Mammary epithelial cell (primary cell): Measurements from ENCODE around the gene PKD1L1.

Source experiments
- EZH2 ChIP-seq: IDR thresholded peaks from 2 replicates; pipeline ENCODE4 v1.6.1; 2012; ENCODE audit warnings: low read length, inconsistent platforms, borderline replicate concordance
- TF ChIP-seq, protein P1 (sequence below), 2 donors: IDR thresholded peaks in 1 of 2; conservative IDR thresholded peaks in 1 of 2; 2 replicates each; pipeline ENCODE4 v1.5.1; 2011 to 2012; ENCODE audit warnings: inconsistent platforms in 2 of 2, low read length in 2 of 2, mild to moderate bottlenecking in 2 of 2, control low read depth in 1 of 2, low read depth in 1 of 2; ENCODE audit not compliant: insufficient read depth in 1 of 2; ENCODE audit errors: extremely low read depth in 1 of 2

DNA sequence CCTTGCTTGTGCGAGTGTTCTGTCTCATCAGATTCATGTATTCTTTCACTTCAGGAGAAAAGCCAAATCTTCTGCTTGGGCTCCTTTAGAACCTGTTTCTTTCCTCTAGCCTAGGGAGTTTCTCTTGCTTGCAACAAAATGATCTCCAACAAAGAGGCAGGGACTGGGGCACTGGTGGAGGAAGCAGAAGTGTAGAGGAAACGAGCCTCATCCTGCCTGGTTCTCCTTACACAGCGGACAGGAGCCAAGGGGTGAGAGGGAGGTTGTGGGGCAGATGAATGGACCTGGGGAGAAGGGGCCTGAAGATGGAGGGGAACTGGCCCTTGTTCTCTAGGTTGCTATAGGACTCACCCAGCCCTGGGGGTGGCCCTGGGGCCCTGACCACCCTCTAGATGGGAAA lies 141.1 kb downstream of the PKD1L1 start:
- TF ChIP-seq, protein P1, sequence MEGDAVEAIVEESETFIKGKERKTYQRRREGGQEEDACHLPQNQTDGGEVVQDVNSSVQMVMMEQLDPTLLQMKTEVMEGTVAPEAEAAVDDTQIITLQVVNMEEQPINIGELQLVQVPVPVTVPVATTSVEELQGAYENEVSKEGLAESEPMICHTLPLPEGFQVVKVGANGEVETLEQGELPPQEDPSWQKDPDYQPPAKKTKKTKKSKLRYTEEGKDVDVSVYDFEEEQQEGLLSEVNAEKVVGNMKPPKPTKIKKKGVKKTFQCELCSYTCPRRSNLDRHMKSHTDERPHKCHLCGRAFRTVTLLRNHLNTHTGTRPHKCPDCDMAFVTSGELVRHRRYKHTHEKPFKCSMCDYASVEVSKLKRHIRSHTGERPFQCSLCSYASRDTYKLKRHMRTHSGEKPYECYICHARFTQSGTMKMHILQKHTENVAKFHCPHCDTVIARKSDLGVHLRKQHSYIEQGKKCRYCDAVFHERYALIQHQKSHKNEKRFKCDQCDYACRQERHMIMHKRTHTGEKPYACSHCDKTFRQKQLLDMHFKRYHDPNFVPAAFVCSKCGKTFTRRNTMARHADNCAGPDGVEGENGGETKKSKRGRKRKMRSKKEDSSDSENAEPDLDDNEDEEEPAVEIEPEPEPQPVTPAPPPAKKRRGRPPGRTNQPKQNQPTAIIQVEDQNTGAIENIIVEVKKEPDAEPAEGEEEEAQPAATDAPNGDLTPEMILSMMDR (conservative IDR thresholded peaks at IDR 0.05 in 1 of 2, IDR thresholded peaks at IDR 0.05 in 1 of 2; ENCODE audit: extremely low read depth in 1 of 2, insufficient read depth in 1 of 2, low read depth in 1 of 2, low read length in 2 of 2): no peak
- no peak for TF ChIP-seq EZH2
